Endothelial cell of coronary artery (primary cell): Measurements from ENCODE around the gene PTMS. TPM values are rescaled to one million over a fixed set of nuclear protein-coding genes. Genes with fewer than 3 reads are reported as not detected.

Source experiments
- total RNA-seq: library from RNA; depleted of rRNA; stranded (reverse); fragments of >200 nt; gene quantifications from 2 replicates; pipeline ENCODE4 v1.2.3, GENCODE V29; 2014

Gene PTMS, protein sequence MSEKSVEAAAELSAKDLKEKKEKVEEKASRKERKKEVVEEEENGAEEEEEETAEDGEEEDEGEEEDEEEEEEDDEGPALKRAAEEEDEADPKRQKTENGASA
- 78.6 and 93.1 TPM in 2 replicates for total RNA-seq

GRCh38 chr12:6765634-6766581 is at the start of gene PTMS:
TSS of gene PTMS (plus strand) at chr12:6766363. CDS start at chr12:6766706, 343 bp downstream.

GRCh38 chr12:6723607-6724408 is 42.4 kb upstream of the PTMS start, which contains the start of gene COPS7A:
TSS of gene COPS7A (plus strand) at chr12:6724046. CDS start at chr12:6724657, 611 bp downstream.

GRCh38 chr12:6752921-6753771 is 13.0 kb upstream of the PTMS start, which contains the start of gene MLF2:
TSS of gene MLF2 (minus strand) at chr12:6753141. CDS start at chr12:6752334, 807 bp downstream.

GRCh38 chr12:6772331-6772695 is 6.2 kb downstream of the PTMS start, which contains the start of gene LAG3:
TSS of gene LAG3 (plus strand) at chr12:6772520. CDS start at chr12:6772853, 333 bp downstream.

DNA sequence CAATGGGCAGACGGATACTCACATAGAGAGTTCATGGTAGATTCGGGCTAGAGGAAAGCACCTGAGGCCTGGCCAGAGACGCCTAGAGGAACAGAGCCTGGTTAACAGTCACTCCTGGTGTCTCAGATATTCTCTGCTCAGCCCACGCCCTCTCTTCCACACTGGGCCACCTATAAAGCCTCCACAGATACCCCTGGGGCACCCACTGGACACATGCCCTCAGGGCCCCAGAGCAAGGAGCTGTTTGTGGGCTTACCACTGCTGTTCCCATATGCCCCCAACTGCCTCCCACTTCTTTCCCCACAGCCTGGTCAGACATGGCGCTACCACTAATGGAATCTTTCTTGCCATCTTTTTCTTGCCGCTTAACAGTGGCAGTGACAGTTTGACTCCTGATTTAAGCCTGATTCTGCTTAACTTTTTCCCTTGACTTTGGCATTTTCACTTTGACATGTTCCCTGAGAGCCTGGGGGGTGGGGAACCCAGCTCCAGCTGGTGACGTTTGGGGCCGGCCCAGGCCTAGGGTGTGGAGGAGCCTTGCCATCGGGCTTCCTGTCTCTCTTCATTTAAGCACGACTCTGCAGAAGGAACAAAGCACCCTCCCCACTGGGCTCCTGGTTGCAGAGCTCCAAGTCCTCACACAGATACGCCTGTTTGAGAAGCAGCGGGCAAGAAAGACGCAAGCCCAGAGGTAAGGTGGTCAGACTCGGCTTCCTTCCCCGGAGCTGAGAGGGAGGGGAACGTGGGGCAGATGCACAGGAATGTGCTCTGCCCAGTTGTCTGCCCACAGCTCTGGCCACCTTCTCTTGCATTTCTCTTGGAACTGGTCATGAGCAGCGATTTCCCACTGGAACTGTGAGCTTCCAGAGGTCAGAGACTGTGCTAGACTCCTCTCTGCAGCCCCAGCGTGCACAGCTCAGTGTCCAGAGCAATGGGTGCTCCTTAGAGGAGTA is 23.1 kb downstream of the PTMS start, which contains the start of gene CD4:
Gene CD4, plus strand, starts transcription at position 557 of the 953 bp plus-strand sequence. CDS start 10,611 bp downstream, outside the sequence.

Other genes with a start within 250 kb of the PTMS start
- 7,040 and 7,691 TPM in 2 replicates for gene GAPDH, start 231.8 kb upstream of the PTMS start, total RNA-seq
- 7.9 and 9.7 TPM in 2 replicates for gene IFFO1, start 210.3 kb upstream of the PTMS start, total RNA-seq
- gene NOP2, start 198.1 kb upstream of the PTMS start, total RNA-seq, result 21.1 and 24.8 TPM in 2 replicates
- 201 and 205 TPM in 2 replicates for gene CHD4, start 159.0 kb upstream of the PTMS start, total RNA-seq
- not detected in 2 replicates for gene LPAR5, start 130.4 kb upstream of the PTMS start, total RNA-seq
- 0.27 and 0.28 TPM in 2 replicates for gene ACRBP, start 118.9 kb upstream of the PTMS start, total RNA-seq
- gene ING4, start 103.2 kb upstream of the PTMS start, total RNA-seq, result 32.6 and 35.5 TPM in 2 replicates
- 9.0 and 12.4 TPM in 2 replicates for gene ZNF384, start 77.0 kb upstream of the PTMS start, total RNA-seq
- under 0.01 TPM in 1 of 2 replicates, not detected in the other for gene PIANP, start 65.5 kb upstream of the PTMS start, total RNA-seq
- 41.5 and 63.7 TPM in 2 replicates for gene COPS7A, start 42.3 kb upstream of the PTMS start, total RNA-seq
- 78.1 and 83.2 TPM in 2 replicates for gene MLF2, start 13.2 kb upstream of the PTMS start, total RNA-seq
- under 0.01 and 0.09 TPM in 2 replicates for gene LAG3, start 6.2 kb downstream of the PTMS start, total RNA-seq
- gene CD4, start 23.2 kb downstream of the PTMS start, total RNA-seq, result 0.09 TPM in 1 of 2 replicates, not detected in the other
- gene GPR162, start 55.5 kb downstream of the PTMS start, total RNA-seq, result 6.4 and 10.2 TPM in 2 replicates
- gene P3H3, start 62.0 kb downstream of the PTMS start, total RNA-seq, result 57.4 and 81.5 TPM in 2 replicates
- 1.3 and 1.5 TPM in 2 replicates for gene GNB3, start 74.6 kb downstream of the PTMS start, total RNA-seq
- gene CDCA3, start 84.9 kb downstream of the PTMS start, total RNA-seq, result 5.0 and 14.8 TPM in 2 replicates
- 82.9 and 94.1 TPM in 2 replicates for gene USP5, start 85.8 kb downstream of the PTMS start, total RNA-seq
- 1,012 and 1,804 TPM in 2 replicates for gene TPI1, start 101.2 kb downstream of the PTMS start, total RNA-seq
- gene SPSB2, start 106.9 kb downstream of the PTMS start, total RNA-seq, result 3.2 and 3.5 TPM in 2 replicates
- gene LRRC23, start 138.5 kb downstream of the PTMS start, total RNA-seq, result 3.0 and 7.5 TPM in 2 replicates
- 5.6 and 33.4 TPM in 2 replicates for gene ENO2, start 148.2 kb downstream of the PTMS start, total RNA-seq
- 8.1 and 15.3 TPM in 2 replicates for gene ATN1, start 161.6 kb downstream of the PTMS start, total RNA-seq
- gene RNU7-1, start 177.5 kb downstream of the PTMS start, total RNA-seq, result not detected in 2 replicates
- gene C12orf57, start 177.7 kb downstream of the PTMS start, total RNA-seq, result 115 and 143 TPM in 2 replicates
- gene PTPN6, start 185.0 kb downstream of the PTMS start, total RNA-seq, result 0.09 and 0.19 TPM in 2 replicates
- gene PHB2, start 204.3 kb downstream of the PTMS start, total RNA-seq, result 143 and 181 TPM in 2 replicates
- 37.2 and 38.7 TPM in 2 replicates for gene EMG1, start 204.6 kb downstream of the PTMS start, total RNA-seq